Astrocyte (in vitro differentiated cells and primary cell): ENCODE measurements around the gene FNDC3A. TPM values are rescaled to one million over a fixed set of nuclear protein-coding genes. Genes with fewer than 3 reads are reported as not detected.

ENCODE experiments used
- DNase-seq: peaks from one replicate; pipeline ENCODE4 v3.0.0-alpha.2; 2010; ENCODE audit warnings: low read depth
- FAIRE-seq: peaks from 2 replicates; lab custom pipeline; 2011; peaks lifted over from hg19 to GRCh38; lab: Jason Lieb, UNC
- H2AFZ ChIP-seq: 2 replicates; pipeline ENCODE4 v1.6.0; 2012; ENCODE audit warnings: low read depth, low read length, inconsistent platforms
- H3K27ac ChIP-seq: 2 replicates; pipeline ENCODE4 v1.5.1; 2011; ENCODE audit warnings: low read depth, low read length, inconsistent platforms
- H3K27me3 ChIP-seq: 2 replicates; pipeline ENCODE4 v1.6.0; 2011; ENCODE audit warnings: low read length, inconsistent platforms; ENCODE audit not compliant: insufficient read depth
- H3K36me3 ChIP-seq: 2 replicates; pipeline ENCODE4 v1.5.1; 2011; ENCODE audit warnings: low read length, inconsistent platforms; ENCODE audit not compliant: insufficient read depth
- H3K4me1 ChIP-seq: 2 replicates; pipeline ENCODE4 v1.5.1; 2011; ENCODE audit warnings: low read length, inconsistent platforms; ENCODE audit not compliant: insufficient read depth
- H3K4me2 ChIP-seq: 2 replicates; pipeline ENCODE4 v1.6.0; 2012; ENCODE audit warnings: low read length, inconsistent platforms
- H3K4me3 ChIP-seq: 2 replicates; pipeline ENCODE4 v1.5.1; 2011; ENCODE audit warnings: low read depth, mild to moderate bottlenecking, low read length, inconsistent platforms; ENCODE audit not compliant: insufficient read depth
- H3K79me2 ChIP-seq: 2 replicates; pipeline ENCODE4 v1.6.0; 2012; ENCODE audit warnings: mild to moderate bottlenecking, low read length, inconsistent platforms; ENCODE audit not compliant: insufficient read depth
- H3K9ac ChIP-seq: 2 replicates; pipeline ENCODE4 v1.6.0; 2012; ENCODE audit warnings: mild to moderate bottlenecking, low read length, inconsistent platforms
- H3K9me3 ChIP-seq: 2 replicates; pipeline ENCODE4 v1.5.1; 2012; ENCODE audit warnings: low read depth, mild to moderate bottlenecking, low read length, inconsistent platforms; ENCODE audit not compliant: insufficient read depth
- H4K20me1 ChIP-seq: 2 replicates; pipeline ENCODE4 v1.6.0; 2012; ENCODE audit warnings: low read length, inconsistent platforms; ENCODE audit not compliant: insufficient read depth
- H3K27ac Mint-ChIP-seq: one replicate; pipeline ENCODE4 v1.8.0; 2021; ENCODE audit warnings: mild to moderate bottlenecking, mixed read lengths; ENCODE audit not compliant: unreplicated experiment
- H3K27me3 Mint-ChIP-seq: one replicate; pipeline ENCODE4 v1.8.0; 2021; ENCODE audit warnings: low read depth, mixed read lengths; ENCODE audit not compliant: unreplicated experiment
- H3K36me3 Mint-ChIP-seq: one replicate; pipeline ENCODE4 v1.8.0; 2021; ENCODE audit warnings: low read depth, mixed read lengths; ENCODE audit not compliant: unreplicated experiment
- H3K4me1 Mint-ChIP-seq: one replicate; pipeline ENCODE4 v1.8.0; 2021; ENCODE audit warnings: low read depth, mixed read lengths; ENCODE audit not compliant: unreplicated experiment
- H3K4me3 Mint-ChIP-seq: one replicate; pipeline ENCODE4 v1.8.0; 2021; ENCODE audit warnings: mild to moderate bottlenecking, moderate library complexity, mixed read lengths; ENCODE audit not compliant: unreplicated experiment
- H3K9me3 Mint-ChIP-seq: one replicate; pipeline ENCODE4 v1.8.0; 2021; ENCODE audit warnings: mild to moderate bottlenecking, mixed read lengths; ENCODE audit not compliant: unreplicated experiment
- EZH2 ChIP-seq: IDR thresholded peaks from 2 replicates; pipeline ENCODE4 v1.6.1; 2012; ENCODE audit warnings: mild to moderate bottlenecking, low read length, inconsistent platforms; ENCODE audit not compliant: insufficient read depth
- total RNA-seq: library from RNA; stranded (reverse); gene quantifications from 2 replicates; pipeline ENCODE4 v1.2.1, GENCODE V29; 2021
- TF ChIP-seq, protein P1 (sequence below): IDR thresholded peaks from 2 replicates; pipeline ENCODE4 v1.5.1; 2011; ENCODE audit warnings: low read depth, mild to moderate bottlenecking, inconsistent platforms, low read length, moderate library complexity; ENCODE audit not compliant: insufficient read depth

The FNDC3A gene
- total RNA-seq, 1 donor from 2014 or later: 82.6 TPM

DNA sequence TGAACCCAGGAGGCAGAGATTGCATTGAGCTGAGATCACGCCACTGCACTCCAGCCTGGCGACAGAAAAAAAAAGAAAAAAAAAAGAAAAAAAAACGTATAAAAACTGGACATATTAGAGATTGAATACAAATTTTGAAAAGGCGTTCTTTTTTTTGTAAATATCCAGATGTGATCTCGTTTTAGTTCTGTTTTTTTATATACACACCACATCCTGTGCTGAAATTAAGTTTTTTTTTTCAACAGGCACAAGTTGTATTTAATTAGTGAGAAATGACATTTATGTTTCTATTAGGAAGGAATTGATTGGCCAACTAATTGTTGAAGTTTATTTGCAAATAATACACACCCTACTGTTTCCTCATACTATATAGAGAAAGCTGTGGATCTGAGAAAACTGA is 275.6 kb downstream of the FNDC3A start:
- Mint-ChIP-seq H3K36me3 (peaks cover 4% of the 10 kb centered on the region), H3K27ac (no peak overlapping the region), H3K9me3 (no peaks in the 10 kb centered on the region), H3K27me3 (no peaks in the 10 kb centered on the region), H3K4me1 (no peaks in the 10 kb centered on the region), H3K4me3 (no peak overlapping the region)
- Histone ChIP-seq H3K27me3 (no peaks in the 10 kb centered on the region), H3K4me3 (no peak overlapping the region), H3K9ac (no peak overlapping the region), H3K79me2 (peaks cover 3% of the 10 kb centered on the region), H2AFZ (no peak overlapping the region), H3K36me3 (peaks cover 2% of the 10 kb centered on the region), H3K27ac (no peak overlapping the region), H3K4me2 (no peak overlapping the region), H3K9me3 (no peaks in the 10 kb centered on the region), H4K20me1 (no peaks in the 10 kb centered on the region), H3K4me1 (peaks cover 3% of the 10 kb centered on the region)
- DNase-seq: no peak
- no peak for TF ChIP-seq EZH2
- TF ChIP-seq, protein P1, sequence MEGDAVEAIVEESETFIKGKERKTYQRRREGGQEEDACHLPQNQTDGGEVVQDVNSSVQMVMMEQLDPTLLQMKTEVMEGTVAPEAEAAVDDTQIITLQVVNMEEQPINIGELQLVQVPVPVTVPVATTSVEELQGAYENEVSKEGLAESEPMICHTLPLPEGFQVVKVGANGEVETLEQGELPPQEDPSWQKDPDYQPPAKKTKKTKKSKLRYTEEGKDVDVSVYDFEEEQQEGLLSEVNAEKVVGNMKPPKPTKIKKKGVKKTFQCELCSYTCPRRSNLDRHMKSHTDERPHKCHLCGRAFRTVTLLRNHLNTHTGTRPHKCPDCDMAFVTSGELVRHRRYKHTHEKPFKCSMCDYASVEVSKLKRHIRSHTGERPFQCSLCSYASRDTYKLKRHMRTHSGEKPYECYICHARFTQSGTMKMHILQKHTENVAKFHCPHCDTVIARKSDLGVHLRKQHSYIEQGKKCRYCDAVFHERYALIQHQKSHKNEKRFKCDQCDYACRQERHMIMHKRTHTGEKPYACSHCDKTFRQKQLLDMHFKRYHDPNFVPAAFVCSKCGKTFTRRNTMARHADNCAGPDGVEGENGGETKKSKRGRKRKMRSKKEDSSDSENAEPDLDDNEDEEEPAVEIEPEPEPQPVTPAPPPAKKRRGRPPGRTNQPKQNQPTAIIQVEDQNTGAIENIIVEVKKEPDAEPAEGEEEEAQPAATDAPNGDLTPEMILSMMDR: no peak
- no peak for FAIRE-seq

DNA sequence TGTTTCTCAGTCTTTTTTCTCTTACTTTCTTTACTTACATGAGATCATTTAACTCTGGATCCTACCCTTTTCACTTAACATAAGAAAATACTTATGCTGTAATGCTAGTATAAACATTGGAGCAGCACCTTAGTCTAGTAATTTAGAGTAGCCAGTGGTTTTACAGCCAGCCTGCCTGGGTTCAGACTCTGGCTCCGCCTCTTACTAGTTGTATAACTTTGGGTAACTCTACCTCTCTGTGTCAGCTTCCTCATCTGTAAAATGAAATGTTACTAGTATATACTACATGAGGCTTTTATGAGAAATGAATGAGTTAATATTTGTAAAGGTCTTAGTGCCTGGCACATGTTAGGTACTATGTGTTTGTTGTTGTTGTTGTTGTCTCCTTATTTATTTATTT is 277.6 kb downstream of the FNDC3A start:
- H3K9me3 Mint-ChIP-seq: no peaks in the 10 kb centered on the region
- H3K27me3 ChIP-seq: no peaks in the 10 kb centered on the region
- H3K9ac ChIP-seq: no peak overlapping the region
- no peak overlapping the region for H3K27ac Mint-ChIP-seq
- H3K9me3 ChIP-seq: no peaks in the 10 kb centered on the region
- DNase-seq (no peak), FAIRE-seq (no peak)
- H3K4me2 ChIP-seq: no peak overlapping the region
- H2AFZ ChIP-seq: no peak overlapping the region
- H3K79me2 ChIP-seq: peaks cover 3% of the 10 kb centered on the region
- H4K20me1 ChIP-seq: no peaks in the 10 kb centered on the region
- no peak overlapping the region for H3K4me3 Mint-ChIP-seq
- H3K36me3 ChIP-seq: peaks cover 7% of the 10 kb centered on the region
- no peaks in the 10 kb centered on the region for H3K27me3 Mint-ChIP-seq
- H3K4me1 Mint-ChIP-seq: no peaks in the 10 kb centered on the region
- H3K27ac ChIP-seq: no peak overlapping the region
- TF ChIP-seq, protein P1: no peak
- no peak for TF ChIP-seq EZH2
- no peak overlapping the region for H3K4me3 ChIP-seq
- peaks cover 5% of the 10 kb centered on the region for H3K36me3 Mint-ChIP-seq
- H3K4me1 ChIP-seq: no peaks in the 10 kb centered on the region

DNA sequence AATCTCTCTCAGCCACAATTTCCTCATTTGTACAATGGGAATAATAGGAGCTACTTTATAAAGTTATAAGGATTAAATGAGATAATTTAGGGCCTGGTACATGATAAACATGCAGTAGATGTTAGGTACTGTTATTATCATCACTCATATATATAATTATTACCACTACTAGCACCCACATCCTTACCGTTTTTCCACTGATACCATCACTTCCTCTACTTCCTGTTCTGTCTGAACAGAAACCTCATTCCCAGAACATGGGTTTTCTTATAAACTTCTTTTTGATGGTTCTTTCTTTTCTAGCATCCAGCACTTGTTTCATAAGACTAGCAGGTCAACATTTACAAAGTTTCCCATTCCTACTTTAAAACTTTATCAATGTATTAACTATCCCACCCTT is 278.3 kb downstream of the FNDC3A start:
- H3K4me1 Mint-ChIP-seq: no peaks in the 10 kb centered on the region
- Histone ChIP-seq H3K79me2 (peaks cover 3% of the 10 kb centered on the region), H3K9me3 (no peaks in the 10 kb centered on the region), H2AFZ (no peak overlapping the region), H3K27me3 (no peaks in the 10 kb centered on the region), H3K27ac (no peak overlapping the region), H3K36me3 (peaks cover 7% of the 10 kb centered on the region), H3K4me2 (no peak overlapping the region), H3K4me1 (no peaks in the 10 kb centered on the region), H3K9ac (no peak overlapping the region), H4K20me1 (no peaks in the 10 kb centered on the region), H3K4me3 (no peak overlapping the region)
- no peak overlapping the region for H3K27ac Mint-ChIP-seq
- H3K36me3 Mint-ChIP-seq: peaks cover 5% of the 10 kb centered on the region
- H3K27me3 Mint-ChIP-seq: no peaks in the 10 kb centered on the region
- no peaks in the 10 kb centered on the region for H3K9me3 Mint-ChIP-seq
- DNase-seq (no peak), FAIRE-seq (no peak)
- TF ChIP-seq EZH2: no peak
- TF ChIP-seq, protein P1: no peak
- H3K4me3 Mint-ChIP-seq: no peak overlapping the region
